Loucy (cell line): Measurements from ENCODE around the gene INO80D.
"Not testable (repeated sequence)": the region's sequence is repeated elsewhere in the genome, so short reads cannot be mapped to it uniquely, and the experiment has no call there.

Experiments used
- H2AFZ ChIP-seq: fragments of 200-600 bp; sonication (generic); 2 replicates; pipeline ENCODE4 v1.6.0; 2016; ENCODE audit warnings: antibody characterized with exemption, mild to moderate bottlenecking, low read length, moderate library complexity
- H3F3A ChIP-seq: fragments of 200-600 bp; 2 replicates; pipeline ENCODE4 v1.6.0; 2016; ENCODE audit warnings: antibody characterized with exemption, low read depth, mild to moderate bottlenecking
- H3K27me3 ChIP-seq: fragments of 200-600 bp; sonication (generic); 2 replicates; pipeline ENCODE4 v1.6.1; 2014; ENCODE audit warnings: low read length, mild to moderate bottlenecking; ENCODE audit not compliant: insufficient read depth, poor library complexity, severe bottlenecking
- H3K36me3 ChIP-seq: fragments of 200-600 bp; sonication (generic); 2 replicates; pipeline ENCODE4 v1.6.1; 2016; ENCODE audit warnings: low read length; ENCODE audit not compliant: insufficient read depth
- H3K4me1 ChIP-seq: fragments of 200-600 bp; sonication (generic); 2 replicates; pipeline ENCODE4 v1.5.1; 2014; ENCODE audit warnings: low read length, mild to moderate bottlenecking; ENCODE audit not compliant: insufficient read depth, poor library complexity, severe bottlenecking
- H3K4me2 ChIP-seq: fragments of 200-600 bp; sonication (generic); 2 replicates; pipeline ENCODE4 v1.6.0; 2014; ENCODE audit warnings: antibody characterized with exemption, low read length, low read depth, mild to moderate bottlenecking; ENCODE audit not compliant: poor library complexity, severe bottlenecking
- H3K4me3 ChIP-seq: fragments of 200-600 bp; sonication (generic); 2 replicates; pipeline ENCODE4 v1.5.1; 2014; ENCODE audit warnings: low read length, mild to moderate bottlenecking, mixed read lengths; ENCODE audit not compliant: poor library complexity, severe bottlenecking
- H3K79me2 ChIP-seq: fragments of 200-600 bp; sonication (generic); 2 replicates; pipeline ENCODE4 v1.6.1; 2014; ENCODE audit warnings: low read length; ENCODE audit not compliant: insufficient read depth
- H3K9ac ChIP-seq: fragments of 200-600 bp; sonication (generic); 2 replicates; pipeline ENCODE4 v1.6.0; 2014; ENCODE audit warnings: mild to moderate bottlenecking, low read depth, low read length, moderate library complexity; ENCODE audit not compliant: poor library complexity, severe bottlenecking
- H3K9me2 ChIP-seq: fragments of 200-600 bp; sonication (generic); replicated peaks from 2 replicates; pipeline ENCODE4 v1.6.1; 2016; ENCODE audit warnings: low read depth, low read length, mixed read lengths
- H3K9me3 ChIP-seq: fragments of 200-600 bp; sonication (generic); 2 replicates; pipeline ENCODE4 v1.6.1; 2014; ENCODE audit warnings: mild to moderate bottlenecking, antibody characterized with exemption, low read length, low read depth; ENCODE audit not compliant: insufficient read depth
- H4K20me1 ChIP-seq: fragments of 200-600 bp; sonication (generic); 2 replicates; pipeline ENCODE4 v1.6.0; 2014; ENCODE audit warnings: antibody characterized with exemption, low read length, mild to moderate bottlenecking; ENCODE audit not compliant: insufficient read depth, poor library complexity, severe bottlenecking
- CTCF ChIP-seq: fragments of 200-600 bp; sonication (generic); conservative IDR thresholded peaks from 2 replicates; pipeline ENCODE4 v1.5.1; 2014; ENCODE audit warnings: mild to moderate bottlenecking, antibody characterized with exemption, low read length
- EZH2phosphoT487 ChIP-seq: fragments of 200-600 bp; IDR thresholded peaks from 2 replicates; pipeline ENCODE4 v1.6.1; 2018; ENCODE audit warnings: antibody characterized with exemption, mild to moderate bottlenecking, moderate library complexity, borderline replicate concordance

Gene INO80D

GRCh38 chr2:206049392-206049791 is 36.6 kb downstream of the INO80D start:
- Histone ChIP-seq H3K79me2 (peaks cover 67% of the 10 kb centered on the region), H3K27me3 (no peaks in the 10 kb centered on the region), H3K9me3 (no peaks in the 10 kb centered on the region), H3F3A (0 out of 2 replicates have a peak, but pooled peaks cover 3% of the 10 kb centered on the region), H3K4me3 (peak overlapping the region; percentile 39), H3K36me3 (peaks cover 55% of the 10 kb centered on the region; the same call in 1 of the 2 replicates), H3K4me2 (peak overlapping the region; percentile 60), H4K20me1 (peaks cover 7% of the 10 kb centered on the region), H3K9ac (peak overlapping the region; percentile 51), H2AFZ (no peak overlapping the region), H3K4me1 (peaks cover 21% of the 10 kb centered on the region), H3K9me2 (no peaks in the 10 kb centered on the region)
- TF ChIP-seq EZH2phosphoT487 (no peak), CTCF (no peak)

GRCh38 chr2:206045251-206045650 is 40.7 kb downstream of the INO80D start:
- Histone ChIP-seq H2AFZ (no peak overlapping the region), H3K4me2 (no peak overlapping the region), H4K20me1 (peaks cover 7% of the 10 kb centered on the region), H3K9me3 (no peaks in the 10 kb centered on the region), H3K9ac (no peak overlapping the region), H3K36me3 (peaks cover 67% of the 10 kb centered on the region; the same call in 1 of the 2 replicates), H3K4me3 (no peak overlapping the region), H3K4me1 (peaks cover 21% of the 10 kb centered on the region), H3K79me2 (peaks cover 70% of the 10 kb centered on the region), H3K27me3 (no peaks in the 10 kb centered on the region), H3K9me2 (no peaks in the 10 kb centered on the region), H3F3A (0 out of 2 replicates have a peak, but pooled peaks cover 3% of the 10 kb centered on the region)
- TF ChIP-seq EZH2phosphoT487 (no peak), CTCF (no peak)

- peaks cover 76% of the 10 kb centered on the region for H3K79me2 ChIP-seq
- no peaks in the 10 kb centered on the region for H3K27me3 ChIP-seq
- H3K4me2 ChIP-seq: no peak overlapping the region
- H4K20me1 ChIP-seq: no peaks in the 10 kb centered on the region
- H3K36me3 ChIP-seq: peaks cover 85% of the 10 kb centered on the region; the same call in 1 of the 2 replicates
- H2AFZ ChIP-seq: no peak overlapping the region
- H3K4me3 ChIP-seq: no peak overlapping the region
- no peaks in the 10 kb centered on the region for H3F3A ChIP-seq
- H3K4me1 ChIP-seq: no peaks in the 10 kb centered on the region
- no peaks in the 10 kb centered on the region for H3K9me2 ChIP-seq
- H3K9me3 ChIP-seq: no peaks in the 10 kb centered on the region
- TF ChIP-seq EZH2phosphoT487 (no peak), CTCF (no peak)
- no peak overlapping the region for H3K9ac ChIP-seq
Measured at GRCh38 chr2:206040525-206040924, 45.4 kb downstream of the INO80D start.

- H3K9ac ChIP-seq, H3K9me2 ChIP-seq, H3K9me3 ChIP-seq, H2AFZ ChIP-seq, H3K27me3 ChIP-seq, H3K4me1 ChIP-seq, H3K4me2 ChIP-seq, H4K20me1 ChIP-seq, H3F3A ChIP-seq, H3K4me3 ChIP-seq: not testable (repeated sequence)
- H3K79me2 ChIP-seq: peaks cover 88% of the 10 kb centered on the region
- peaks cover 77% of the 10 kb centered on the region; the same call in 1 of the 2 replicates for H3K36me3 ChIP-seq
Measured at GRCh38 chr2:206035393-206035792, 50.6 kb downstream of the INO80D start.

- not testable (repeated sequence) for H4K20me1 ChIP-seq, H3K4me1 ChIP-seq, H3K9me3 ChIP-seq, H3K9me2 ChIP-seq, H2AFZ ChIP-seq, H3K27me3 ChIP-seq, H3K9ac ChIP-seq, H3K4me2 ChIP-seq, H3K4me3 ChIP-seq, H3F3A ChIP-seq
- Histone ChIP-seq H3K79me2 (peaks cover 89% of the 10 kb centered on the region), H3K36me3 (peaks cover 77% of the 10 kb centered on the region)
Measured at GRCh38 chr2:206033452-206033851, 52.5 kb downstream of the INO80D start.
